ENCODE results near the gene SRGAP3.

DNA sequence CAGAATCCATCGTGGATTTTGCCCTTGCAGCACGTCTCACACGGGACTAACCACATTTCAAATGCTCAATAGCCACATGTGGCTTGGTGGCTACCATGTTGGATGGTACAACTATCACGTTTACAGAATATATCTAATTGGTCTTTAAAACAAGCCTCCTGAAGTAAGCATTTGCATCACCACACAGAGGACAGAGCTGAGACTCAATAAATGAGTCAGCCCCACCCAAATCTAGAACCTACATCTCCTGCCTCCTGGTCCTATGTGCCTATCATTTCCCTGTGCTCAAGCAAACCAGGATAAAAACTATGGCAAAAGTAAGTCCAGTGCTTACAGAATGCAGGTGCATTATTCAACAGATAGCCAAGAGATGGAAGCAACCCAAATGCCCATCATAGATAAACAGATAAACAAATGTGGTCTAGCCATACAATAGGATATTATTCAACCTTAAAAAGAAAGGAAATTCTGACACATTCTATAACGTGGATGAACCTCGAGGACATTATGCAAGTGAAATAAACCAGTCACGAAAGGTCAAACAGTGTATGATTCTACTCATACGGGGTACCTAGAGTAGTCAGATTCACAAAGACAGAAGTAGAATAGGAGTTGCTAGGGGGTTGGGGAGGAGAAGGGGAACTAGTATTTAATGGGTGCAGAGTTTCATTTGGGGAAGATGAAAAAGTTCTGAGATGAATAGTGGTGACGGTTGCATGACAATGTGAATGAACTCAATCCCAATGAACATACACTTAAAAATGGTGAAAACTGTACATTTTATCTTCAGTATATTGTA, 43.9 kb downstream of the SRGAP3 start:
- TF ChIP-seq, protein P1, sequence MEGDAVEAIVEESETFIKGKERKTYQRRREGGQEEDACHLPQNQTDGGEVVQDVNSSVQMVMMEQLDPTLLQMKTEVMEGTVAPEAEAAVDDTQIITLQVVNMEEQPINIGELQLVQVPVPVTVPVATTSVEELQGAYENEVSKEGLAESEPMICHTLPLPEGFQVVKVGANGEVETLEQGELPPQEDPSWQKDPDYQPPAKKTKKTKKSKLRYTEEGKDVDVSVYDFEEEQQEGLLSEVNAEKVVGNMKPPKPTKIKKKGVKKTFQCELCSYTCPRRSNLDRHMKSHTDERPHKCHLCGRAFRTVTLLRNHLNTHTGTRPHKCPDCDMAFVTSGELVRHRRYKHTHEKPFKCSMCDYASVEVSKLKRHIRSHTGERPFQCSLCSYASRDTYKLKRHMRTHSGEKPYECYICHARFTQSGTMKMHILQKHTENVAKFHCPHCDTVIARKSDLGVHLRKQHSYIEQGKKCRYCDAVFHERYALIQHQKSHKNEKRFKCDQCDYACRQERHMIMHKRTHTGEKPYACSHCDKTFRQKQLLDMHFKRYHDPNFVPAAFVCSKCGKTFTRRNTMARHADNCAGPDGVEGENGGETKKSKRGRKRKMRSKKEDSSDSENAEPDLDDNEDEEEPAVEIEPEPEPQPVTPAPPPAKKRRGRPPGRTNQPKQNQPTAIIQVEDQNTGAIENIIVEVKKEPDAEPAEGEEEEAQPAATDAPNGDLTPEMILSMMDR (IDR thresholded peaks at IDR 0.05; ENCODE audit: low read depth, low read length), result no peak
- TF ChIP-seq EZH2phosphoT487 (IDR thresholded peaks at IDR 0.05; ENCODE audit: low read depth), result no peak

Measured in OCI-LY3 (cell line).